HEK293T (cell line): Measurements from ENCODE around the gene ZNF358.

Source experiments
- CTCF ChIA-PET: fragments of 350-600 bp; formaldehyde crosslinking; extraction: SDS; loops from one replicate; lab custom pipeline; 2021; ENCODE audit warnings: antibody characterized with exemption, inconsistent platforms; lab: Yijun Ruan, JAX
- POLR2A ChIA-PET: fragments of 350-600 bp; formaldehyde crosslinking; extraction: SDS; loops from one replicate; lab custom pipeline; 2020; ENCODE audit warnings: antibody characterized with exemption, inconsistent platforms; lab: Yijun Ruan, JAX
- DNase-seq: peaks from one replicate; pipeline ENCODE4 v3.0.0; 2012; ENCODE audit warnings: mixed read lengths; ENCODE audit errors: extremely low spot score
- ARNT ChIP-seq: fragments of 450-650 bp; IDR thresholded peaks from 2 replicates; pipeline ENCODE4 v1.6.1; 2017; ENCODE audit warnings: mild to moderate bottlenecking
- BHLHE40 ChIP-seq: fragments of 450-650 bp; IDR thresholded peaks from 2 replicates; pipeline ENCODE4 v1.6.1; 2016; ENCODE audit warnings: mild to moderate bottlenecking, moderate library complexity, borderline replicate concordance
- CTBP1 ChIP-seq: fragments of 450-650 bp; IDR thresholded peaks from 2 replicates; pipeline ENCODE4 v1.6.1; 2016; ENCODE audit warnings: borderline replicate concordance
- ELF4 ChIP-seq: fragments of 450-650 bp; IDR thresholded peaks from 2 replicates; pipeline ENCODE4 v1.6.1; 2017; ENCODE audit warnings: antibody characterized with exemption
- FOXA1 ChIP-seq: fragments of 450-650 bp; IDR thresholded peaks from 2 replicates; pipeline ENCODE4 v1.6.1; 2016; ENCODE audit warnings: mild to moderate bottlenecking
- FOXK2 ChIP-seq: fragments of 450-650 bp; IDR thresholded peaks from 2 replicates; pipeline ENCODE4 v1.6.1; 2016; ENCODE audit warnings: mild to moderate bottlenecking
- FOXM1 ChIP-seq: fragments of 450-650 bp; IDR thresholded peaks from 2 replicates; pipeline ENCODE4 v1.6.1; 2017; ENCODE audit warnings: mild to moderate bottlenecking, borderline replicate concordance
- HDGF ChIP-seq: fragments of 450-650 bp; IDR thresholded peaks from 2 replicates; pipeline ENCODE4 v1.6.1; 2017; ENCODE audit warnings: antibody characterized with exemption, borderline replicate concordance
- L3MBTL2 ChIP-seq: fragments of 450-650 bp; conservative IDR thresholded peaks from 2 replicates; pipeline ENCODE4 v1.6.1; 2016; ENCODE audit warnings: mild to moderate bottlenecking
- LEF1 ChIP-seq: fragments of 450-650 bp; IDR thresholded peaks from 2 replicates; pipeline ENCODE4 v1.6.1; 2017; ENCODE audit warnings: mild to moderate bottlenecking, borderline replicate concordance
- NFRKB ChIP-seq: fragments of 450-650 bp; IDR thresholded peaks from 2 replicates; pipeline ENCODE4 v1.6.1; 2016; ENCODE audit warnings: mild to moderate bottlenecking, moderate library complexity
- PKNOX1 ChIP-seq: fragments of 450-650 bp; IDR thresholded peaks from 2 replicates; pipeline ENCODE4 v1.6.1; 2016
- SP1 ChIP-seq: fragments of 450-650 bp; IDR thresholded peaks from 2 replicates; pipeline ENCODE4 v1.6.1; 2017
- SUZ12 ChIP-seq: fragments of 450-650 bp; IDR thresholded peaks from 2 replicates; pipeline ENCODE4 v1.6.1; 2016; ENCODE audit warnings: mild to moderate bottlenecking
- TARDBP ChIP-seq: fragments of 450-650 bp; IDR thresholded peaks from 2 replicates; pipeline ENCODE4 v1.6.1; 2016
- ZNF384 ChIP-seq: fragments of 450-650 bp; IDR thresholded peaks from 2 replicates; pipeline ENCODE4 v1.6.1; 2016

Gene ZNF358

GRCh38 chr19:7478173-7478842 is 37.6 kb upstream of the ZNF358 start:
- DNase-seq, result no peak
- ChIA-PET POLR2A (no interaction called here), CTCF (no interaction called here)
- TF ChIP-seq LEF1 (no peak), FOXA1 (no peak), NFRKB (no peak), SP1 (no peak), TARDBP (no peak), PKNOX1 (no peak), ELF4 (no peak), HDGF (no peak), FOXM1 (no peak), SUZ12 (no peak), FOXK2 (no peak), L3MBTL2 (no peak)

- CTCF ChIA-PET, result no interaction called here
- no peak for DNase-seq
- POLR2A ChIA-PET, result no interaction called here
- TF ChIP-seq SUZ12, result no peak
- TF ChIP-seq ELF4, result no peak
- no peak for TF ChIP-seq ZNF384
- TF ChIP-seq SP1, result no peak
- TF ChIP-seq ARNT, result no peak
- no peak for TF ChIP-seq PKNOX1
Observed at GRCh38 chr19:7478843-7479227, 37.1 kb upstream of the ZNF358 start.

- no peak for DNase-seq
- ChIA-PET POLR2A (interaction anchor here (0.9 to 1.9 kb wide), 3 partner anchors 9 to 381 kb away, joined by 4 to 5 read pairs (median 4); partner anchors contain the start of genes MCOLN1 and PEX11G), CTCF (interaction anchor here (0.6 kb wide), 1 partner anchor 1014 kb away, joined by 4 read pairs; no protein-coding TSS in a partner anchor)
- TF ChIP-seq PKNOX1, result no peak
- no peak for TF ChIP-seq ZNF384
- TF ChIP-seq HDGF, result no peak
- no peak for TF ChIP-seq ARNT
- TF ChIP-seq L3MBTL2, result no peak
Observed at GRCh38 chr19:7480222-7480969, 35.5 kb upstream of the ZNF358 start.

- no peak for DNase-seq
- ChIA-PET POLR2A (interaction anchor here (0.9 to 1.9 kb wide), 3 partner anchors 9 to 382 kb away, joined by 4 to 5 read pairs (median 4); partner anchors contain the start of genes MCOLN1 and PEX11G), CTCF (no interaction called here)
- TF ChIP-seq CTBP1, result no peak
- TF ChIP-seq LEF1, result no peak
- no peak for TF ChIP-seq SP1
- no peak for TF ChIP-seq NFRKB
- no peak for TF ChIP-seq PKNOX1
- TF ChIP-seq ARNT, result no peak
- TF ChIP-seq ELF4, result no peak
- no peak for TF ChIP-seq TARDBP
Observed at GRCh38 chr19:7480970-7481255, 35.0 kb upstream of the ZNF358 start.

GRCh38 chr19:7482584-7483439 is 33.1 kb upstream of the ZNF358 start:
- POLR2A ChIA-PET, result no interaction called here
- CTCF ChIA-PET, result no interaction called here
- no peak for DNase-seq
- TF ChIP-seq CTBP1, result no peak
- no peak for TF ChIP-seq ARNT
- no peak for TF ChIP-seq HDGF
- no peak for TF ChIP-seq ZNF384
- TF ChIP-seq TARDBP, result no peak
- TF ChIP-seq L3MBTL2, result no peak
- TF ChIP-seq FOXA1, result no peak
- no peak for TF ChIP-seq BHLHE40
- TF ChIP-seq SP1, result no peak
- no peak for TF ChIP-seq PKNOX1
- TF ChIP-seq FOXK2, result no peak
- no peak for TF ChIP-seq LEF1
- no peak for TF ChIP-seq FOXM1
- no peak for TF ChIP-seq SUZ12
- TF ChIP-seq ELF4, result no peak
- no peak for TF ChIP-seq NFRKB
